ENCODE measurements around the gene TNFAIP8L2. TPM values are rescaled to one million over a fixed set of nuclear protein-coding genes. Genes with fewer than 3 reads are reported as not detected.
"Not testable (repeated sequence)": the region's sequence is repeated elsewhere in the genome, so short reads cannot be mapped to it uniquely, and the experiment has no call there.

The TNFAIP8L2 gene
- total RNA-seq, 4 donors from 2014 or later: 1.0 to 27.1 (median 3.1) TPM

DNA sequence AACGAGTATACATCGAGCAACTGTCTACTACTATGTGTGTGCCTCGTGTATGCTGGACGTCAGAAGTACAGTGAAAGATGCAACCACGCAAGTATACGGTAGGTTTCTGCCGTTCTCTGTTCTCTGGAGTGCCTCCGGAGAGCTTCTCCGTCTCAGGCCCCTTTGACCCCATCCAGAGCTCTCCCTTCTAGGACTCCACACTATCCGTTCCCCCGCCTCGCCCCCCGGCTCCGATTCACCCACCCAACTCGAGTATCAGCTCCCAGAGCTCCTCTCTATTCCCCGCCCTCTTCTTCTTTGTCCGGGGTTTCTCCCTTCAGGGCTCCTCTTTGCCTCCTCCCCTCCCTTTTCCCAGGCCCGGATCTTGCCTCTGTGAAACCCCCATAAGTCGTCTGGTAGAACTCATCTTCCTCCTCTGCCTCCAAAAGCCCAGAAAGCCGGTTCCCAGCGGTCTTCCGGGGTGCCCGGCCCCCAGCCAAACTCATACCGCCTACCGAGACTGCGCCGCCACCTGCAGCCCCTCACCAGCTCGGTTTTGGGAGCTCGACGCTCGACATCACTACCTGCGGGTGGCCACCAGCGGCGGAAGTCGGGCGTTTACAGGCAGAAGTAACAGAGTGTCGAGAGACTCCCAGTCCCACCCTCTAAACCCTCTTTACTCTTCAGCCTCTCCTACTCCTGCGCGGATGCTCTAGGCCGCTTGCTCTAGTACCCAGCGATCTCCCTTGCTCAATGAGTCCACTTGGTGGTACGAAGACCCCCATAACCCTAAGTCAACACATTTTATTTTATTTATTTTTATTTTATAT lies 33.4 kb downstream of the TNFAIP8L2 start, which contains the start of gene VPS72:
TSS of gene VPS72 (minus strand) at position 561 of the 809 bp plus-strand sequence. CDS start at position 485, 76 bp downstream.
- H3K27ac ChIP-seq: peak within 1 kb of the TSS; percentile 82 to 88
- peak; percentile 82 for DNase-seq
- TF ChIP-seq, protein P1, sequence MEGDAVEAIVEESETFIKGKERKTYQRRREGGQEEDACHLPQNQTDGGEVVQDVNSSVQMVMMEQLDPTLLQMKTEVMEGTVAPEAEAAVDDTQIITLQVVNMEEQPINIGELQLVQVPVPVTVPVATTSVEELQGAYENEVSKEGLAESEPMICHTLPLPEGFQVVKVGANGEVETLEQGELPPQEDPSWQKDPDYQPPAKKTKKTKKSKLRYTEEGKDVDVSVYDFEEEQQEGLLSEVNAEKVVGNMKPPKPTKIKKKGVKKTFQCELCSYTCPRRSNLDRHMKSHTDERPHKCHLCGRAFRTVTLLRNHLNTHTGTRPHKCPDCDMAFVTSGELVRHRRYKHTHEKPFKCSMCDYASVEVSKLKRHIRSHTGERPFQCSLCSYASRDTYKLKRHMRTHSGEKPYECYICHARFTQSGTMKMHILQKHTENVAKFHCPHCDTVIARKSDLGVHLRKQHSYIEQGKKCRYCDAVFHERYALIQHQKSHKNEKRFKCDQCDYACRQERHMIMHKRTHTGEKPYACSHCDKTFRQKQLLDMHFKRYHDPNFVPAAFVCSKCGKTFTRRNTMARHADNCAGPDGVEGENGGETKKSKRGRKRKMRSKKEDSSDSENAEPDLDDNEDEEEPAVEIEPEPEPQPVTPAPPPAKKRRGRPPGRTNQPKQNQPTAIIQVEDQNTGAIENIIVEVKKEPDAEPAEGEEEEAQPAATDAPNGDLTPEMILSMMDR (IDR thresholded peaks at IDR 0.05): peak in 3 of 4 experiments; percentile 39 to 63 (median 44)
- peak; percentile 48 to 58 for TF ChIP-seq POLR2A (IDR thresholded peaks at IDR 0.05)
- no peaks in the 10 kb centered on the region for H3K9me3 ChIP-seq
- peak within 1 kb of the TSS; percentile 80 to 89 for H3K4me3 ChIP-seq
- H3K36me3 ChIP-seq: no peaks in the 10 kb centered on the region
- intact Hi-C loops (cut with DNase I; ENCODE audit: low total_unique reads): loop anchor here (5.0 to 10.0 kb wide), 2 partner anchors 65 to 152 kb away; partner anchors contain the start of gene PSMD4
- H3K4me1 ChIP-seq: peaks cover 6 to 12% of the 10 kb centered on the region in 2 donors
- no peaks in the 10 kb centered on the region for H3K27me3 ChIP-seq

DNA sequence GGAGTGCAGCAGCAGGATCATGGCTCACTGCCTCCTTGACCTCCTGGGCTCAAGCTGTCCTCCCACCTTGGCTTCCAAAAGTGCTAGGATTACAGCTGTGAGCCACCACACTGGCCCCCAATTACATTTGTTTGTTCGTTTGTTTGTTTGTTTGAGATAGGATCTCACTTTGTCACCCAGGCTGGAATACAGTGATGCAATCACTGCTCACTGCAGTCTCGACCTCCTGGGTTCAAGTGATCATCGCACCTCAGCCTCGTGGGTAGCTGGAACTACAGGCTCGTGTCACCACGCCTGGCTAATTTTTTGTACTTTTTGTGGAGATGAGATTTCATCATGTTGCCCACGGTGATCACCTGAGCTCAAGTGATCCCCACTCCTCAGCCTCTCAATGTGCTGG lies 35.6 kb downstream of the TNFAIP8L2 start:
- Histone ChIP-seq H3K27ac (no peak overlapping the region), H3K4me3 (no peak overlapping the region), H3K27me3 (no peaks in the 10 kb centered on the region), H3K4me1 (peaks cover 6 to 12% of the 10 kb centered on the region in 2 donors), H3K9me3 (no peaks in the 10 kb centered on the region), H3K36me3 (no peaks in the 10 kb centered on the region)
- no peak for DNase-seq
- no peak for TF ChIP-seq POLR2A (IDR thresholded peaks at IDR 0.05)
- TF ChIP-seq, protein P1 (IDR thresholded peaks at IDR 0.05): no peak
- intact Hi-C loops (cut with DNase I; ENCODE audit: low total_unique reads): loop anchor here (5.0 to 10.0 kb wide), 2 partner anchors 63 to 150 kb away; partner anchors contain the start of gene PSMD4

DNA sequence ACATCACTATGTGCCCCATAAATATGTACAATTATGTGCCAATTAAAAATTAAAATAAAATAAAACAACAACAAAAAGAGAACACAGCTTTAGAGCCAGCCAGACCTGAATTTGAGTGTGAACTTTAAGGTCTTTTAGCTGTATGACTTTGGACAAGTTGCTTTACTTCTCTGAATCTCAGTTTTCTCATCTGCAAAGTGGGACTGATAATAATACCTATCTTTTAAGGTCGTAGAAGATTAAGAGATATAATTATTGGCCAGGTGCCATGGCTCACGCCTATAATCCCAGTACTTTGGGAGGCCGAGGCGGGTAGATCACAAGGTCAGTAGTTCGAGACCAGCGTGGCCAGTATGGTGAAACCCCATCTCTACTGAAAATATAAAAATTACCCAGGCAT lies 36.9 kb downstream of the TNFAIP8L2 start:
- no peaks in the 10 kb centered on the region for H3K36me3 ChIP-seq
- peaks cover under 1 to 9% of the 10 kb centered on the region in 2 donors for H3K4me1 ChIP-seq
- no peaks in the 10 kb centered on the region for H3K27me3 ChIP-seq
- H3K9me3 ChIP-seq: no peaks in the 10 kb centered on the region
- no peak overlapping the region for H3K27ac ChIP-seq
- H3K4me3 ChIP-seq: no peak overlapping the region
- TF ChIP-seq, protein P1 (IDR thresholded peaks at IDR 0.05): no peak
- no peak for TF ChIP-seq POLR2A (IDR thresholded peaks at IDR 0.05)
- intact Hi-C loops (cut with DNase I; ENCODE audit: low total_unique reads): loop anchor here (5.0 to 10.0 kb wide), 2 partner anchors 61 to 149 kb away; partner anchors contain the start of gene PSMD4
- no peak for DNase-seq

DNA sequence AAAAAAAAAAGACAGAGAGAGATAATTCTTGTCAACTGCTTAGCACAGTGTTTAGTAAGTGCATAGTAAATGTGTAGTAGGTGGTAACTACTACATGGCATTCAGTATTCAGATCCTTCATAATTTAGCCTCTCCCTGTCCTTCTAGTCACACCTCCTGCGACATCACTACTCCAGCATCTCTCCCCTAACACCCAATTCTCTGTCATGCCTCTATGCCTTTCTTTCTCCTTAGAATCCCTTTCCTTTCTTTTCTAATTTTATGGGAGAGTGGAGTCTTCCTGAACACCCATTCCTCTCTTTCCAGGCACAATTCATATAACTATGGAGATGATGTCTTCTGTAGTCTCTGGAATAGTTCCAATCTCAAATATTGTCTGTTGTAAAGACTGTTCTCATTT lies 37.4 kb downstream of the TNFAIP8L2 start:
- H3K36me3 ChIP-seq: no peaks in the 10 kb centered on the region
- intact Hi-C loops (cut with DNase I; ENCODE audit: low total_unique reads): loop anchor here (5.0 to 10.0 kb wide), 2 partner anchors 61 to 148 kb away; partner anchors contain the start of gene PSMD4
- no peak for DNase-seq
- no peaks in the 10 kb centered on the region for H3K27me3 ChIP-seq
- no peaks in the 10 kb centered on the region for H3K9me3 ChIP-seq
- peaks cover 0 to 3% of the 10 kb centered on the region in 2 donors for H3K4me1 ChIP-seq
- no peak overlapping the region for H3K4me3 ChIP-seq
- TF ChIP-seq, protein P1 (IDR thresholded peaks at IDR 0.05): no peak
- TF ChIP-seq POLR2A (IDR thresholded peaks at IDR 0.05): no peak
- no peak overlapping the region for H3K27ac ChIP-seq

DNA sequence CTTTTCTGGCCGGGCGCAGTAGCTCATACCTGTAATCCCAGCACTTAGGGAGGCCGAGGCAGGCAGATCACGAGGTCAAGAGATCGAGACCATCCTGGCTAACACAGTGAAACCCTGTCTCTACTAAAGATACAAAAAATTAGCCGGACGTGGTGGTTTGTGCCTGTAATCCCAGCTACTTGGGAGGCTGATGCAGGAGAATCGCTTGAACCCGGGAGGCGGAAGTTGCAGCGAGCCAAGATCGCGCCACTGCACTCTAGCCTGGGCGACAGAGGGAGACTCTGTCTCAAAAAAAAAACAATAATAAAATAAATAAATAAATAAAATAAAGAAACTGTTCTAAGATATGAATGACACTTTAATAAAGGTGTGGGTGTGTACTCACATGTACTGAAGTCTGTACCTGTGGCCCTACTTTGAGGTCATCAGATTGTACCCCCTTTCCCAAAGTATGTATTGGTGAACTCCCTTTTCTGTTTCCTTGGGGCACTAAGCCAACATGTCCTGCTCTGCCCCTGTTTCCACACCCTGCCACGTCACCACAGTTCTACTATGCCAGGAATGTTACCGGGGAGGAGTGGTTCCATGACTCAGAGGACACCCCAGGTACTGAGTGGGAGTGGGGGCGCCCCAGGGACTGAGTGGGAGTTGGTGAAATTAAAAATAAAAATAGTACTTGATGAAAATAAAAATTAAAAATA lies 38.6 kb downstream of the TNFAIP8L2 start:
- H3K36me3 ChIP-seq, H3K4me3 ChIP-seq, H3K27me3 ChIP-seq, H3K4me1 ChIP-seq, H3K27ac ChIP-seq, H3K9me3 ChIP-seq: not testable (repeated sequence)
- intact Hi-C loops (cut with DNase I; ENCODE audit: low total_unique reads): loop anchor here (5.0 to 10.0 kb wide), 2 partner anchors 60 to 147 kb away; partner anchors contain the start of gene PSMD4
- DNase-seq: peak; percentile 43 to 60

Measured in uterus (tissue), 4 donors.